BLaER1 (cell line): ENCODE data around the gene EML1.

Source experiments
- H3K27ac ChIP-seq: shearing (Covaris generic); formaldehyde crosslinking; 2 replicates; pipeline ENCODE4 v1.8.1; 2022
- H3K27me3 ChIP-seq: shearing (Covaris generic); formaldehyde crosslinking; 2 replicates; pipeline ENCODE4 v1.8.1; 2022
- H3K36me3 ChIP-seq: shearing (Covaris generic); formaldehyde crosslinking; 2 replicates; pipeline ENCODE4 v1.8.1; 2022
- H3K4me1 ChIP-seq: shearing (Covaris generic); formaldehyde crosslinking; 2 replicates; pipeline ENCODE4 v1.8.1; 2022
- H3K4me2 ChIP-seq: shearing (Covaris generic); formaldehyde crosslinking; 2 replicates; pipeline ENCODE4 v1.8.1; 2022
- H3K4me3 ChIP-seq: shearing (Covaris generic); formaldehyde crosslinking; 2 replicates; pipeline ENCODE4 v1.8.1; 2022
- H3K9ac ChIP-seq: shearing (Covaris generic); formaldehyde crosslinking; 2 replicates; pipeline ENCODE4 v1.8.1; 2022
- H3K9me3 ChIP-seq: shearing (Covaris generic); formaldehyde crosslinking; 2 replicates; pipeline ENCODE4 v1.8.1; 2022
- H4K20me1 ChIP-seq: shearing (Covaris generic); formaldehyde crosslinking; 2 replicates; pipeline ENCODE4 v1.8.1; 2022
- Cebpa-rat ChIP-seq: shearing (Covaris generic); IDR thresholded peaks from 2 replicates; pipeline ENCODE4 v1.8.1; 2022

The EML1 gene

DNA sequence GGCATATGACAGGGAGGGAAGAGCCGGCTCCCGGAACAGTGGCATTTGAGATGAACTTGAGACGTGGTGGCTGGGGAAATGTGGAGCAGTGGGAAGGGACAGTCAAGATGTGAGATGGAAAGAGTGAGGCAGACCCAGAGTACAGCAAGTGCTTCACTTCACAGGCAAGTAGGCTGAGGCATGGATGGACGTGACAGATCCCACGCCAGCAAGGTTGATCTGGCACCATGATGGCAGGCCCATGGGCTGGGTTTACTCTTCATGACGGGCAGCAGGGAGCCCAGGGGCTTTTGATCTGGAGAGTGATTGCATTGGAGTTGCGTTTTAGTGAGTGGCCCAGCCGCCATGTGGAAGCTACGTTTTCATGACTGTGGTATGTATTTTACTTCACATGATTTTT lies 17.9 kb upstream of the EML1 start:
- Histone ChIP-seq H4K20me1 (no peaks in the 10 kb centered on the region), H3K9ac (no peak overlapping the region), H3K36me3 (no peaks in the 10 kb centered on the region), H3K4me3 (no peak overlapping the region), H3K27me3 (no peaks in the 10 kb centered on the region), H3K4me2 (peak overlapping the region; percentile 37), H3K9me3 (peaks cover 18% of the 10 kb centered on the region), H3K27ac (no peak overlapping the region), H3K4me1 (peaks cover 30% of the 10 kb centered on the region)
- TF ChIP-seq Cebpa-rat: no peak

DNA sequence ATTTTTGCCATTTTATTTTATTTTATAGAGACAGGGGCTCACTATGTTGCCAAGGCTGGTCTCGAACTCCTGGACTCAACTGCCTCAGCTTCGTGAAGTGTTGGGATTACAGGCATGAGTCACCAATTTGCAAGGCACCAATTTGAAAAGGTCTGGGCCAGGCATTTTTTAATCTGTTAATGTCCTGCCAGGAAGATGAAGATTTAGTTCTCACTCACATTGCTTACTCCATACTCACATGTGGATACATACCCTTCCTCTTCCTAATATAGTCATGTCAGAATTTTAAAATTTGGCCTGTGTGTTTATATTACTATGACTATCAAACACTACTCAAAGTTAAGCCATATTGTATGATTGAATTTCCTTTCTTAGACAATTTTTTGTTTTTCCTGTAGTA lies 15.3 kb upstream of the EML1 start:
- H3K4me2 ChIP-seq: no peak overlapping the region
- no peak for TF ChIP-seq Cebpa-rat
- H3K9me3 ChIP-seq: peaks cover 16% of the 10 kb centered on the region
- H3K9ac ChIP-seq: no peak overlapping the region
- no peak overlapping the region for H3K4me3 ChIP-seq
- no peak overlapping the region for H3K27ac ChIP-seq
- no peaks in the 10 kb centered on the region for H4K20me1 ChIP-seq
- H3K36me3 ChIP-seq: no peaks in the 10 kb centered on the region
- H3K27me3 ChIP-seq: no peaks in the 10 kb centered on the region
- peaks cover 30% of the 10 kb centered on the region for H3K4me1 ChIP-seq

DNA sequence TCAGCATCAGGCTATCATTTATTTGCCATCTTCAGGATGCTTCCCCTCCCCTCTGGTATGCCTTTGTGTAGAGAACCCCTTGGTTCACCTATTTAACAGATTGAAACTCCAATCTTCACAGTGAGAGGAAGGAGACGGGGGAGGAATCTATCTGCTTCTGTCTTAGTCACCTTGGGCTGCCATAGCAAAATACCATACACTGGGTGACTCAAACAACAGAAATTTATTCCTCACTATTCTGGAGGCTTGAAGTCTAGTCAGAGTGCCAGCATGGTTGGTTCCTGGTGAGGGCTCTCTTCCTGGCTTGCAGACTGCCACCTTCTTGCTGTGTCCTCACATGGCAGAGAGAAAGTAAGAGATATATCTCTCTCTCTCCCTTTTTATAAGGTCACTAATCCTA lies 13.5 kb upstream of the EML1 start:
- Histone ChIP-seq H3K27me3 (no peaks in the 10 kb centered on the region), H3K4me3 (no peak overlapping the region), H4K20me1 (no peaks in the 10 kb centered on the region), H3K36me3 (no peaks in the 10 kb centered on the region), H3K9ac (no peak overlapping the region), H3K9me3 (peaks cover 16% of the 10 kb centered on the region), H3K4me1 (peaks cover 30% of the 10 kb centered on the region), H3K4me2 (no peak overlapping the region), H3K27ac (no peak overlapping the region)
- TF ChIP-seq Cebpa-rat: no peak

DNA sequence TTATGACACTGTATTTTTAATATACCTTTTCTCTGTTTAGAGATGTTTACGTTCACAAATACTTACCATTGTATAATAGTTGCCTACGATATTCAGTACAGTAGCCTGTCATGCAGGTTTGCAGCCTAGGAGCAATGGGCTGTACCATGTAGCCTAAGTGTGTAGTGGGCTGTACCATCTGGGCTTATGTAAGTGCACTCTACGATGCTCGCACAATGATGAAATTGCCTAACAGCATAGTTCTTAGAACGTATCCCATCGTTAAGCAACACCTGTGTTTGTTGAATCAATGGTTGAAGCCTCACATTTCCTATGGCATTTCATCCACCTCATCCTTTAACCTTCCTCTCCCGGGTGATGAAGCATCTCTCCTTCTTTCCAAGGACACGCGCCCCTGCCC lies 12.5 kb upstream of the EML1 start:
- no peaks in the 10 kb centered on the region for H3K27me3 ChIP-seq
- H3K9ac ChIP-seq: no peak overlapping the region
- H3K9me3 ChIP-seq: peaks cover 16% of the 10 kb centered on the region
- no peak overlapping the region for H3K27ac ChIP-seq
- no peaks in the 10 kb centered on the region for H4K20me1 ChIP-seq
- no peaks in the 10 kb centered on the region for H3K36me3 ChIP-seq
- H3K4me2 ChIP-seq: no peak overlapping the region
- peaks cover 22% of the 10 kb centered on the region for H3K4me1 ChIP-seq
- TF ChIP-seq Cebpa-rat: no peak
- H3K4me3 ChIP-seq: no peak overlapping the region

DNA sequence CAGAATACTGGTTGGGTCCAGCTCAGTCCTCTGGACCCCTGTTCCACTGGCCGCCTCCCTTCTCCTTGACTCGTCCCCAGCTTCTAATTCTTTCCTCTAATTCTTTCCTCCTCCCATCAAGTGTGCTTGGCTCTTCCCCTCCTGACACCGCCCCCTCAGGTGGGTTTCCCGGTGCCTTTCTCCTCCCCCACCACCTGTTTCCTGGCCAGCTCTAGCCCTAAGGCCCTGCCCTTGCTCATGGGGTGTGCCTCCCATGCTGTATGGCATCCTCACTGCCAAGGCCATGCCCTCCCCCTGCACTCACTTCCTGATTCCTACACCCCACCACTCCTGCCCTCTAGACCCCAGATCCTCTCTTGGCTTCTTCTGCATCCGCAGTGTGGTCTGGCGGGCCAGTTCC lies 12.1 kb upstream of the EML1 start:
- H3K4me2 ChIP-seq: no peak overlapping the region

DNA sequence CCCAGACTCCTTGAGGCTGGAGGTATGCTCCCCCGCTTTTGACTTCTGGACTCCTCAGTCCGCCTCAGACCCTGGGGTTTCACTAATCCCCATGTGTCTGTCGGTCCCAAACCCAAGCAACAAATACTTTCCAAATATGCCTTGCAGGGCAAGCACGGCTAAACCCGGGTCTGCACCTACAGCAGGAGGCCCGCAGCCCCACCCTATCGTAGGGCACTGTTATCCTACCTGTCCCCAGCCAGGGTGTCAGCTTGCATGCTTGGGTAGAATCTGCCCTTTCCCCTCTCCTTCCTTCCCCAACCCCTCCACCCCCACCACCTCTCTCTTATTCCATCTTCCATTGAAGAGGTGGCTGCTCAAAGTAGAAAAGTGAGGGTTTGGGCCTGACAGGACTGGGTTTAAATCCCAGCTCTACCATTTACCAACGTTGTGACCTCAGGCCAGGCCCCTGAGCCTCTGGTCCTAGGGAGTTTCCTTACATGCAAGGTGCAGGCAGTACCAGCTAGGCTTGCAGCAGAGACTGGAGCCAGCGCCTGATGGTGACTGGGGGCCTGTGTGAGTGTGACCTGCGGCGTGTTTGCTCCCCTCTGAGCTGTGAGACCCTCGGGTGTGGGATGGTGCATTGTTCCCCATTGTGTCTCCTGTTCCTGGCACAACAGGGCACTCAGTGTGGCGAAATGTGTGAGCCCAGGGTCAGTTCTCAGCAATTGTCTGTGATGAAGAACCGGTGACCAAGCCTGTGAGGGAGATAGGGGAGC lies 11.2 kb upstream of the EML1 start:
- H3K27ac ChIP-seq: no peak overlapping the region
- H4K20me1 ChIP-seq: no peaks in the 10 kb centered on the region
- H3K4me3 ChIP-seq: no peak overlapping the region
- no peak overlapping the region for H3K9ac ChIP-seq
- H3K36me3 ChIP-seq: no peaks in the 10 kb centered on the region
- H3K27me3 ChIP-seq: no peaks in the 10 kb centered on the region
- no peak for TF ChIP-seq Cebpa-rat
- H3K9me3 ChIP-seq: peaks cover 16% of the 10 kb centered on the region
- H3K4me2 ChIP-seq: no peak overlapping the region
- H3K4me1 ChIP-seq: peaks cover 17% of the 10 kb centered on the region

More for the DNA sequence above, 12.1 kb upstream of the EML1 start:
- Histone ChIP-seq H3K9ac (no peak overlapping the region), H3K27ac (no peak overlapping the region), H3K9me3 (peaks cover 16% of the 10 kb centered on the region), H3K4me3 (no peak overlapping the region), H3K27me3 (no peaks in the 10 kb centered on the region), H3K36me3 (no peaks in the 10 kb centered on the region), H4K20me1 (no peaks in the 10 kb centered on the region), H3K4me1 (peaks cover 22% of the 10 kb centered on the region)
- no peak for TF ChIP-seq Cebpa-rat

DNA sequence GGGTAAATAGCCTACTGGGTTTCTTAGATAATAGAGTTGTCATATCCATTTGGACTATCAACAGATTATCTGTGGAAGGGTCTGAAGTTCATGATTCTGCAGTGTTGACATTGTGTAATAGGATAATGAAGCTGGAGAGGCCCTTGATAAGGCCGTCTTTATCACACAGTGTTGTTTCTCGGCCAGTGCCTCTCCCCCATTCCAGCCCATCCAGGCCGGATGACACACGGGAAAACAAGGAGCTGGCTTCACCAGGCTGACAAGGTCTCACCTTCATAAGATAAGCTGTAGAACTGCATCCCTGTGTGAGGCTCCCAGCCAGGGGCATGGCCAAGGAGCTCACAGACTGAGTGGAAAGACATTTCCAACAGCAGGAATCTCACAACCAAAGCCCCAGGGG lies 8.7 kb upstream of the EML1 start:
- H3K27ac ChIP-seq: no peak overlapping the region
- no peak overlapping the region for H3K4me2 ChIP-seq
- no peak overlapping the region for H3K9ac ChIP-seq
- no peaks in the 10 kb centered on the region for H4K20me1 ChIP-seq
- peaks cover 11% of the 10 kb centered on the region for H3K4me1 ChIP-seq
- H3K9me3 ChIP-seq: peaks cover 5% of the 10 kb centered on the region; the same call in 1 of the 2 replicates
- no peak overlapping the region for H3K4me3 ChIP-seq
- no peak for TF ChIP-seq Cebpa-rat
- no peaks in the 10 kb centered on the region for H3K36me3 ChIP-seq
- no peaks in the 10 kb centered on the region for H3K27me3 ChIP-seq

DNA sequence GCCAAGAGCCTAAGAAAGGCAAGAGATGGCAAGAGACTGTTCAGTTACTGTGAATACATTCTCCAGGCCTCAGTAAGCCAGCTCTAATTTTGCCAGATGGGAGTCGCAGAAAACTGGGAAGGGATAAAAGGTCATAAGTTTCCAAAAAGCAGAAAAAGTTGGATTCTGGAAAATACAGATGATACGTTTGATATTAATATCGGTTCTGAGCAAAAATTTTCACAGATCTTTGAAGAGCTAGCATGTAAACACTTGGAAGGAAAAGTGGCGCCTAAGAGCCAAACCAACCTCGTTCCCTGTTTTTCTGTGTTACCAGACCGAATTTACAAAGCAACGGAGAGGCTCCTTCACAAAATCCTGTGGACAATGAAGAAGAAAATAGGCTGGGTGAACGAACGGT lies 7.8 kb upstream of the EML1 start:
- Histone ChIP-seq H3K27ac (no peak overlapping the region), H3K9me3 (no peaks in the 10 kb centered on the region), H3K9ac (no peak overlapping the region), H3K36me3 (no peaks in the 10 kb centered on the region), H4K20me1 (no peaks in the 10 kb centered on the region), H3K4me3 (no peak overlapping the region), H3K27me3 (no peaks in the 10 kb centered on the region), H3K4me2 (no peak overlapping the region), H3K4me1 (peaks cover 14% of the 10 kb centered on the region)
- TF ChIP-seq Cebpa-rat: no peak

DNA sequence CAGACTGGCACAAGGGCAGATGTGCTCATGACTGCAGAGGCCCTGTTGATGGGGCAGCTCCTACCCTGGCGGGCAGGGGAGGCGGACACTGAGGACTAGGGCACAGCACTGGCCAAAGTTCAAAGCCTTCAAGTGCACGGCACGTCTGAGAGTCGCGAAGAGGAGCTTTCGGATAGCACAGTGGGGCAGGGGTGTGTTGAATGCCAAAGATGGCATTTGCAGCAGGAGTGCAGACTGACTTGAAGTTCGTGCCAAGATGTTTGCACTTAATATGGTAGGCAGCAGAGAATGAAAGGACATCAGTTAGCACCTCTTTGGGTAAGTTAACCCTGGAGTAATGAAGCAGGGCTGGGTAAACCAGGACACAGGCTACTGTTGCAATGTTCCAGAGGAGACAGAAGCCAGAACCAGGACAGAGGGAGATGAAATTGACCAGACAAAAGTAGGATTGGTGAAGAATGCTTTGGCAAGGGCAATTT lies 6.7 kb upstream of the EML1 start:
- Histone ChIP-seq H3K27me3 (no peaks in the 10 kb centered on the region), H3K9me3 (no peaks in the 10 kb centered on the region), H3K36me3 (no peaks in the 10 kb centered on the region), H3K27ac (no peak overlapping the region), H3K4me2 (no peak overlapping the region), H4K20me1 (no peaks in the 10 kb centered on the region), H3K4me1 (peaks cover 21% of the 10 kb centered on the region), H3K4me3 (no peak overlapping the region), H3K9ac (no peak overlapping the region)
- TF ChIP-seq Cebpa-rat: no peak

DNA sequence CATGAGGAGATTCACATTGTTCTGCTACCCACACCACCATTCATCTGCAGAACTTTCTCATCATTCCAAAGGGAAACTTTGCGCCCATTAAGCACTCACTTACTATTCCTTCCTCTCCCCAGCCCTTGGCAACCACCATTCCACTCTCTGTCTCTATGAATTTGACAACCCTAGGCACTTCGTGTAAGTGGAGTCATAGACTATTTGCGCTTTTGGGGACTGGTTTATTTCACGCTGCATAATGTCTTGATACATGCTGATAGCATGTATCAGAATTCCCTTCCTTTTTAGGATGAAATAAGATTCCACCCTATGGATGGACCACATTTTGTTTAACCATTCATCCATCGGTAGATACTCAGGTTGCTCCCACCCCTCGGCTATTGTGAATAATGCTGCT lies 4.5 kb upstream of the EML1 start:
- peaks cover 32% of the 10 kb centered on the region for H3K4me1 ChIP-seq

DNA sequence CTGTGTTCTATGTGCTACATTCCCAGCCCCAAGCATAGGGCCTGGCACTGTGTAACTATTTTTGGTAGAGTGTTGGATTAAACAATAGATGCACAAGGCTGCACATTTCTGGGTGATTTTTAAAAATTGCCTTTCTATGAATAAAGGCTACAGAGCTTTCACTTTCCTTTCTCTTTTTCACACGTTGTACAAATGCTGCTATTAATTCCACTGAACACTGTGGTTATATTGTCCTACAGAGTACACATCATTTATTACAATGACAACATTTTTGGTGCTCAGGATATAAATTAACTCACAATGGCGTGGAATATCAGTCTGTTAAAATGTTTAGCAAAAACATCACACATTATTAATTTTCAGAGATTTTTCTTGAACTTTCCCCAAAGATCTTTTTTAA lies 3.6 kb upstream of the EML1 start:
- no peak overlapping the region for H3K4me2 ChIP-seq
- no peak for TF ChIP-seq Cebpa-rat
- no peak overlapping the region for H3K27ac ChIP-seq
- peaks cover 32% of the 10 kb centered on the region for H3K4me1 ChIP-seq
- no peak overlapping the region for H3K9ac ChIP-seq
- no peaks in the 10 kb centered on the region for H3K36me3 ChIP-seq
- peaks cover 14% of the 10 kb centered on the region for H3K27me3 ChIP-seq
- H3K4me3 ChIP-seq: no peak overlapping the region
- H3K9me3 ChIP-seq: no peaks in the 10 kb centered on the region
- no peaks in the 10 kb centered on the region for H4K20me1 ChIP-seq

More for the DNA sequence above, 4.5 kb upstream of the EML1 start:
- no peak overlapping the region for H3K9ac ChIP-seq
- H3K9me3 ChIP-seq: no peaks in the 10 kb centered on the region
- no peak overlapping the region for H3K27ac ChIP-seq
- H3K4me2 ChIP-seq: no peak overlapping the region
- H4K20me1 ChIP-seq: no peaks in the 10 kb centered on the region
- H3K27me3 ChIP-seq: peaks cover 6% of the 10 kb centered on the region
- H3K4me3 ChIP-seq: no peak overlapping the region
- no peaks in the 10 kb centered on the region for H3K36me3 ChIP-seq
- TF ChIP-seq Cebpa-rat: no peak
